ENCODE results near the gene PSMB1.

PSMB1 gene

GRCh38 chr6:170552765-170553533 lies at the start of gene PSMB1:
Gene PSMB1, minus strand, starts transcription at chr6:170553307. Its CDS starts 65 bp downstream, at chr6:170553242.
- peak; percentile 86 for DNase-seq

DNA sequence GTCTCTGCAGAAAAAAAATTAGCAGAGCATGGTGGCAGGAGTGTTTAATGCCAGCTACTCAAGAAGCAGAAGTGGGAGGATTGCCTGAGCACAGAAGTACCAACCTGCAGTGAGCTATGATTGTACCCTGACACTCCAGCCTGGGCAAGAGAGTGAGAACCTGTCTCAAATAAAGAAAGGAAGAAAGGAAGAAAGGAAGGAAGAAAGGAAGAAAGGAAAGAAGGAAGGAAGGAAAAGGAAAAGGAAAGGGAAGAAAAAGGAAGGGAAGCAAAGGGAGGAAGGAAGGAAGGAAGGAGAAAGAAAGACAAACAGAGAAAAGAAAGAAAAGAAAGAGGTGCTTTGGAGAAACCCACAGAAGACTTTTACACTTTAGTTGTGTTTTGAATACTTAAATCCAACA lies 44.2 kb upstream of the PSMB1 start:
- DNase-seq, result no peak

GRCh38 chr6:170596426-170596825 lies 43.3 kb upstream of the PSMB1 start:
- DNase-seq, result no peak

- DNase-seq, result no peak
Measured at GRCh38 chr6:170590725-170591124, 37.6 kb upstream of the PSMB1 start.

DNA sequence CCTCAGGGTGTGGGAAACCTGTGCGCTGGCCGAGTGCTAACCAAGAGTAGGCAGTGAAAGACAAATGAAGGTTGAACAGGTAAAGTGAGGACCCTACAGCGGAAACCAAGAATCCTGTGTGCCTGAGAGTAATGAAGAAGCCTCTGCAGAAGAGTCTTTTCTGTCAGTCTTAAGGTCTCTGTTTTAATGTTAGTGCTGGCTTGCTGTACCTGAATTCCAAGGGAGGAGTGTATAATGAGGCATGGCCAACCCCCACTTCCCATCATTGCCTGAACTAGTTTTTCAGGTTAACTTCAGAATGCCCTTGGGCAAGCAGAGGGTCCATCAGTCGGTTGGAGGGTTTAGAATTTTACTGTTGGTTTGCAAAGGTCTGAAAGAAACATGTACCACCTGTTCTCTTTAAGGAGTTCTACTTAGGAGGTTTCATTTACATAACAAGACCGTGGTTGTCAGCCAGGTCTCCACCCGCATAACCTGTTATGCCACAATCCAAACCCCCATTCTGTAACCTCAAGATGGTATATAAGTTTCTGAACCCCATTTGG lies 31.9 kb upstream of the PSMB1 start:
- peak; percentile 1 for DNase-seq

GRCh38 chr6:170584181-170584953 lies 31.3 kb upstream of the PSMB1 start, which contains the start of gene PDCD2:
Gene PDCD2, minus strand, starts transcription at chr6:170584637. Its CDS starts 56 bp downstream, at chr6:170584581.
- peak; percentile 91 for DNase-seq

GRCh38 chr6:170583756-170584180 lies 30.7 kb upstream of the PSMB1 start:
- no peak for DNase-seq

GRCh38 chr6:170578909-170579308 lies 25.8 kb upstream of the PSMB1 start:
- no peak for DNase-seq

DNA sequence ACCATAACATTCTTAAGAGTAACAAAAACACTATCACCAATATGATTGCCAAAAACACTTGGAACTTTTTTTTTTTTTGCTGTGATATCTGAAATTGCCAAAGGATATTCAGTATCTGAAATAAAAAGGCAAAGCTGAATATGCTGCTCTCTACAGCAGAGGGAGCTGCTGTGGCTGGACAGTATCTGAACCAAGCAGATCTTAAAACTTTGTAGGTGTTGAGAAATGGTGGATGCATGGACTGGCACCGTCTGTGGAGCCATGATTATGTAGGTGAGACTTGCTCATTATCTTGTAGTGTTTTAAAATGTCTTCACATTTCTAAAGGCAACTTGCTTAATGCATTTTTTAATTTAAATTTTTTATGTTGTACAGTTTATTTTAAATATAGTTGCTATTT lies 22.1 kb upstream of the PSMB1 start:
- DNase-seq, result no peak

- DNase-seq, result no peak
Measured at GRCh38 chr6:170572704-170573466, 19.8 kb upstream of the PSMB1 start.

- DNase-seq, result no peak
Measured at GRCh38 chr6:170564936-170565530, 11.9 kb upstream of the PSMB1 start.

- no peak for DNase-seq
Measured at GRCh38 chr6:170561555-170561954, 8.4 kb upstream of the PSMB1 start.

DNA sequence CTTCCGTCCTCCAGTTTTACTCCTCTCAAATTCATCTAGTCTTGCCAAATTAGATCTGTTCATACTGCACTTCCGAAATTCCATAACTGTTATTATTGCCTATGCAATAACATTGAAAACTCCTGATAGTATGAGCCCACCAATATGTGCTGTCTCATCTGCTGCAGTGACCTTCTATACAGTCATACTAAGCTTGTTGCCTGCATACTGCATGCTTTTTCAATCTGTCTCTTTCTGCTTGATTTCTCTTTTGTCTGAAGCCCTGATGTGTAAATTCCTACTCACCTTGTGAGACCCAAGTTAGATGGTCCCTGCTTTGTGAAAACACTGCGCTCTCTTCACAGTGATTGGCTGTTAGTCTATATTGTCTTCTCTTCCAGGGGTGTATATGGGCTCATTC lies 2.2 kb upstream of the PSMB1 start:
- no peak for DNase-seq

- DNase-seq, result no peak
Measured at GRCh38 chr6:170554796-170555137, 1.7 kb upstream of the PSMB1 start.

- peak; percentile 99 for DNase-seq
Measured at GRCh38 chr6:170554013-170554795, 1.1 kb upstream of the PSMB1 start, which contains the start of gene TBP. Gene TBP, plus strand, starts transcription at chr6:170554369. Its CDS starts 2,661 bp downstream, at chr6:170557030.

DNA sequence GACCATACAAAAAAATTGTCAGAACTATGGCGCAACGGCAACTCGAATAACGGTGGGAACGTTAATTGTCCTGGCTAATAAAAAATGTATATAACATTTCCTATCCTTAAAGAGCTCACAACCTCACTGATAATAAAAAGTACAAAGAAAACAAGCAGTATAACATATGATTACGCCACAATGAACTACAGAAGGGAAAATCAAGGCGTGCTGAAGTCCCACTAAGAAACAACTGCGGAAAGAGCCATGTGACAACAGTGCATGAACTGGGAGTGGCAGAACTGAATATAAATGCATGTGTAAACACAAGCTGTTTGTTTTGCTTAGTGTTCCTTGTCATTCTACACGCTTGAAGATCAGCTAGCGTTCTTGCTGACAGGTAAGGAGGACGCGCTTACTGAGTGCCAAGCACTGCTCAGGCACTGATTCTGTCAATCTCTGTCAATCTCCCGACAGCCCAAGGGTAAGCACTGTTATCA lies 466 bp upstream of the PSMB1 start:
- DNase-seq, result no peak

- no peak for DNase-seq
Measured at GRCh38 chr6:170545405-170545804, 7.7 kb downstream of the PSMB1 start.

GRCh38 chr6:170542031-170542719 lies 10.9 kb downstream of the PSMB1 start:
- DNase-seq, result no peak

GRCh38 chr6:170537329-170537728 lies 15.8 kb downstream of the PSMB1 start:
- DNase-seq, result no peak

DNA sequence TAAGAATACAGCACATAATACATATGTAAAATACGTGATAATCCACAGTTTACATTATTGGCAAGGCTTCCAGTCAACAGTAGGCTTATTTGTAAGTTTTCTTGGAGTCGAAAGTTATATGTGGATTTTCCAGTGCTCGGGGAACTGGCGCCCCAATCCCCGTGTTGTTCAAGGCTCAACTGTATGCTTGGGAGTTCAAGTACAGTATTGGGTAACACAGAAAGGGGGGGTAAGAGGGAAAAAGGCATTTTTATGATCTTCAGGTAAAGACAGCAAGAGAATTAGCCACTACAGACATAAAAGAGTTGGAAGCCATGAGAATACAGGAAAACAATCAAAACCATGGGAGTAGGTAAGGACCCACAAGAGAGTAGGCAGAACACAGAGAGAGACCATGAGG lies 16.4 kb downstream of the PSMB1 start:
- no peak for DNase-seq

DNA sequence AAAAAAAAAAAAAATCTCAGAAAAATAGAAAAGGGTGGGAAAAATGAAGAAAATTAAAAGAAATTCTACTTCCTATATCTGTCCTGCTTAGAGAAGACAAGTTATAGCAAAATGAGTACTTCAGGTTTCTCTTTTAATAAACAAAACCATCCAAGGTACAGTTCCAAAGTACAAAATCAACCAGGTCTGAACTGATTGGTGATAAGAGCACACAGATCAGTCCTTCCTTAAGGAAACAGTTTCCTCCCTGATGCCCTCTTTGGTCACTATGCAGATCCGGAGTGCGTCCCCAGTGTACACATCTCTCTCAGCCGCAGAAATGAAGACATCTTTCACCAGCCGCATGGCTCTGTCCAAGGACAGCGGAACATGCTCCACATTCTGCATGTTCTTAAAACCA lies 18.1 kb downstream of the PSMB1 start:
- no peak for DNase-seq
